DOHH2 (cell line): ENCODE data around the gene PRR15.

Source experiments
- H3F3A ChIP-seq: fragments of 200-600 bp; sonication (generic), shearing (Covaris generic); 2 replicates; pipeline ENCODE4 v1.6.0; 2016; ENCODE audit warnings: antibody characterized with exemption, mild to moderate bottlenecking; ENCODE audit not compliant: control insufficient read depth, insufficient read depth
- H3K27ac ChIP-seq: fragments of 200-600 bp; sonication (generic); 2 replicates; pipeline ENCODE4 v1.5.1; 2014; ENCODE audit warnings: low read depth, mild to moderate bottlenecking, low read length, moderate library complexity
- H3K27me3 ChIP-seq: fragments of 200-600 bp; sonication (generic); 2 replicates; pipeline ENCODE4 v1.6.1; 2014; ENCODE audit warnings: mild to moderate bottlenecking, low read length, mixed read lengths; ENCODE audit not compliant: control insufficient read depth
- H3K36me3 ChIP-seq: fragments of 200-600 bp; sonication (generic); 2 replicates; pipeline ENCODE4 v1.6.1; 2014; ENCODE audit warnings: mild to moderate bottlenecking, low read length, moderate library complexity, mixed read lengths; ENCODE audit not compliant: control insufficient read depth
- H3K4me1 ChIP-seq: fragments of 200-600 bp; sonication (generic); 2 replicates; pipeline ENCODE4 v1.6.1; 2014; ENCODE audit warnings: mild to moderate bottlenecking, low read length, mixed read lengths; ENCODE audit not compliant: control insufficient read depth
- H3K4me2 ChIP-seq: fragments of 200-600 bp; sonication (generic); 2 replicates; pipeline ENCODE4 v1.6.0; 2014; ENCODE audit warnings: mild to moderate bottlenecking, low read length, moderate library complexity
- H3K4me3 ChIP-seq: fragments of 200-600 bp; sonication (generic); 2 replicates; pipeline ENCODE4 v1.5.1; 2014; ENCODE audit warnings: mild to moderate bottlenecking, low read length, mixed read lengths
- H3K79me2 ChIP-seq: fragments of 200-600 bp; sonication (generic); 2 replicates; pipeline ENCODE4 v1.6.1; 2014; ENCODE audit warnings: mild to moderate bottlenecking, low read length, mixed read lengths; ENCODE audit not compliant: control insufficient read depth
- H3K9me2 ChIP-seq: fragments of 200-600 bp; sonication (generic); replicated peaks from 2 replicates; pipeline ENCODE4 v1.6.1; 2014; ENCODE audit warnings: mild to moderate bottlenecking, low read length, mixed read lengths; ENCODE audit not compliant: control insufficient read depth
- H3K9me3 ChIP-seq: fragments of 200-600 bp; sonication (generic); 2 replicates; pipeline ENCODE4 v1.6.1; 2014; ENCODE audit warnings: antibody characterized with exemption, low read length, mixed read lengths; ENCODE audit not compliant: control insufficient read depth, insufficient read depth
- H4K20me1 ChIP-seq: fragments of 200-600 bp; sonication (generic); 2 replicates; pipeline ENCODE4 v1.6.0; 2014; ENCODE audit warnings: low read depth, mild to moderate bottlenecking, antibody characterized with exemption, low read length, moderate library complexity; ENCODE audit not compliant: control insufficient read depth, insufficient read depth
- CTCF ChIP-seq: fragments of 200-600 bp; sonication (generic); IDR thresholded peaks from one replicate; pipeline ENCODE4 v1.5.1; 2014; ENCODE audit warnings: antibody characterized with exemption, mild to moderate bottlenecking, low read depth, low read length; ENCODE audit not compliant: poor library complexity, severe bottlenecking
- EZH2phosphoT487 ChIP-seq: fragments of 200-600 bp; sonication (generic); IDR thresholded peaks from 2 replicates; pipeline ENCODE4 v1.6.1; 2017; ENCODE audit warnings: borderline replicate concordance, mild to moderate bottlenecking, antibody characterized with exemption, low read length, moderate library complexity, mixed read lengths

The PRR15 gene

GRCh38 chr7:29597266-29597665, 33.6 kb downstream of the PRR15 start:
- Histone ChIP-seq H4K20me1 (no peaks in the 10 kb centered on the region), H3K9me2 (no peaks in the 10 kb centered on the region), H3K4me2 (no peak overlapping the region), H3K4me3 (no peak overlapping the region), H3K9me3 (no peaks in the 10 kb centered on the region), H3F3A (no peaks in the 10 kb centered on the region), H3K27me3 (peaks cover 2% of the 10 kb centered on the region; the same call in 1 of the 2 replicates), H3K36me3 (no peaks in the 10 kb centered on the region), H3K27ac (no peak overlapping the region), H3K79me2 (no peaks in the 10 kb centered on the region), H3K4me1 (no peaks in the 10 kb centered on the region)
- TF ChIP-seq EZH2phosphoT487 (no peak), CTCF (no peak)

- Histone ChIP-seq H3K9me3 (no peaks in the 10 kb centered on the region), H4K20me1 (no peaks in the 10 kb centered on the region), H3K79me2 (no peaks in the 10 kb centered on the region), H3K36me3 (no peaks in the 10 kb centered on the region), H3K4me1 (no peaks in the 10 kb centered on the region), H3K4me2 (no peak overlapping the region), H3F3A (no peaks in the 10 kb centered on the region), H3K27ac (no peak overlapping the region), H3K9me2 (no peaks in the 10 kb centered on the region), H3K27me3 (no peaks in the 10 kb centered on the region), H3K4me3 (no peak overlapping the region)
- TF ChIP-seq EZH2phosphoT487 (no peak), CTCF (no peak)
Measured at GRCh38 chr7:29598137-29598536, 34.5 kb downstream of the PRR15 start.

- Histone ChIP-seq H4K20me1 (no peaks in the 10 kb centered on the region), H3K36me3 (no peaks in the 10 kb centered on the region), H3K4me2 (no peak overlapping the region), H3K79me2 (no peaks in the 10 kb centered on the region), H3K27ac (no peak overlapping the region), H3K9me3 (no peaks in the 10 kb centered on the region), H3K4me1 (no peaks in the 10 kb centered on the region), H3F3A (no peaks in the 10 kb centered on the region), H3K9me2 (no peaks in the 10 kb centered on the region), H3K4me3 (no peak overlapping the region), H3K27me3 (no peaks in the 10 kb centered on the region)
- no peak for TF ChIP-seq EZH2phosphoT487
- TF ChIP-seq CTCF: no peak
Measured at GRCh38 chr7:29598613-29599012, 35.0 kb downstream of the PRR15 start.

- H3K4me3 ChIP-seq: no peak overlapping the region
- no peak overlapping the region for H3K27ac ChIP-seq
- H3F3A ChIP-seq: no peaks in the 10 kb centered on the region
- no peaks in the 10 kb centered on the region for H3K79me2 ChIP-seq
- no peaks in the 10 kb centered on the region for H4K20me1 ChIP-seq
- no peaks in the 10 kb centered on the region for H3K4me1 ChIP-seq
- no peaks in the 10 kb centered on the region for H3K27me3 ChIP-seq
- TF ChIP-seq CTCF (no peak), EZH2phosphoT487 (no peak)
- no peaks in the 10 kb centered on the region for H3K36me3 ChIP-seq
- H3K9me3 ChIP-seq: 0 out of 2 replicates have a peak, but pooled peaks cover under 1% of the 10 kb centered on the region
- no peak overlapping the region for H3K4me2 ChIP-seq
- H3K9me2 ChIP-seq: no peaks in the 10 kb centered on the region
Measured at GRCh38 chr7:29599026-29599425, 35.4 kb downstream of the PRR15 start.
